ENCODE results near the gene MED12L. TPM values are rescaled to one million over a fixed set of nuclear protein-coding genes. Genes with fewer than 3 reads are reported as not detected.

Gene MED12L
- total RNA-seq, 1 experiment from 2014 or later, result 6.4 TPM

DNA sequence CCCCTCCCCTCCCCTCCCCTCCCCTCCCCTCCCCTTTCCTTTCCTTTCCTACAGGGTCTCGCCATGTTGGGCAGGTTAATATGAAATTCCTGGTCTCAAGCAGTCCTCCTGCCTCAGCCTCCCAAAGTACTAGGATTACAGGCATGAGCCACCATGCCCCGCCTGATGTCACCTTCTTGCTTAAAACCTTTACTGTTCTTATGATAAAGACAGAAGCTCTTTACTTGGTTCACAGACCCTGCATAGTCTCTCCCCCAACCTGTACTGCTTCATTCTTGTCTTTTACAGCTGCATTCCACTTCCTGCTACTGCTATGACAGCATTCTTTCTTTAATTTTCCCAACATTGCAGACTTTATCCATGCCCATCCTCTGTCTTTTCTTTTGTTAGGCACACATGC lies 20.8 kb downstream of the MED12L start:
- no peaks in the 10 kb centered on the region for H3K4me1 ChIP-seq (ENCODE audit: control insufficient read depth in 1 of 2, insufficient read depth in 2 of 2, low read length in 2 of 2)
- CTCF ChIA-PET, result no interaction called here
- RAD21 ChIA-PET (ENCODE audit: low non-redundant PET in 1 of 2, low total read pairs in 2 of 2, uncharacterized antibody in 2 of 2, unreplicated experiment in 2 of 2), result no interaction called here

More for the DNA sequence above, 20.8 kb downstream of the MED12L start:
- H3K4me2 ChIP-seq (ENCODE audit: low read length), result no peak overlapping the region
- BruUV-seq (replicated peaks), result no TSS peak
- H2AFZ ChIP-seq (ENCODE audit: low read depth, low read length, poor library complexity, severe bottlenecking), result no peak overlapping the region
- no peaks in the 10 kb centered on the region for H3K9me2 ChIP-seq (ENCODE audit: insufficient read depth)
- no peaks in the 10 kb centered on the region for H3K27me3 ChIP-seq (ENCODE audit: insufficient read depth, low read length)
- intact Hi-C loops (cut with micrococcal nuclease), result no loop called here
- POLR2A ChIA-PET, result no interaction called here
- H3K27ac ChIP-seq (ENCODE audit: low read depth, low read length), result no peak overlapping the region
- H3K9me3 ChIP-seq (ENCODE audit: control insufficient read depth in 1 of 2, insufficient read depth in 1 of 2, low read depth in 1 of 2, low read length in 2 of 2), result no peaks in the 10 kb centered on the region
- H3K4me3 ChIP-seq (replicated peaks in 1 of 2; ENCODE audit: low read depth in 1 of 2, low read length in 2 of 2), result no peak overlapping the region
- H3K36me3 ChIP-seq (ENCODE audit: control insufficient read depth in 1 of 2, insufficient read depth in 2 of 2, low read length in 2 of 2), result no peaks in the 10 kb centered on the region
- ATAC-seq (no peak), DNase-seq (ENCODE audit: low read depth, low spot score) (no peak)
- no peak overlapping the region for H3K9ac ChIP-seq (ENCODE audit: low read length)
- TF ChIP-seq ZFX (IDR thresholded peaks at IDR 0.05), result no peak
- TF ChIP-seq SP1 (IDR thresholded peaks at IDR 0.05; ENCODE audit: low read depth), result no peak
- TF ChIP-seq JUND (IDR thresholded peaks at IDR 0.05), result no peak
- TF ChIP-seq CBX3 (IDR thresholded peaks at IDR 0.05; ENCODE audit: low read depth), result no peak
- TF ChIP-seq, protein P1, sequence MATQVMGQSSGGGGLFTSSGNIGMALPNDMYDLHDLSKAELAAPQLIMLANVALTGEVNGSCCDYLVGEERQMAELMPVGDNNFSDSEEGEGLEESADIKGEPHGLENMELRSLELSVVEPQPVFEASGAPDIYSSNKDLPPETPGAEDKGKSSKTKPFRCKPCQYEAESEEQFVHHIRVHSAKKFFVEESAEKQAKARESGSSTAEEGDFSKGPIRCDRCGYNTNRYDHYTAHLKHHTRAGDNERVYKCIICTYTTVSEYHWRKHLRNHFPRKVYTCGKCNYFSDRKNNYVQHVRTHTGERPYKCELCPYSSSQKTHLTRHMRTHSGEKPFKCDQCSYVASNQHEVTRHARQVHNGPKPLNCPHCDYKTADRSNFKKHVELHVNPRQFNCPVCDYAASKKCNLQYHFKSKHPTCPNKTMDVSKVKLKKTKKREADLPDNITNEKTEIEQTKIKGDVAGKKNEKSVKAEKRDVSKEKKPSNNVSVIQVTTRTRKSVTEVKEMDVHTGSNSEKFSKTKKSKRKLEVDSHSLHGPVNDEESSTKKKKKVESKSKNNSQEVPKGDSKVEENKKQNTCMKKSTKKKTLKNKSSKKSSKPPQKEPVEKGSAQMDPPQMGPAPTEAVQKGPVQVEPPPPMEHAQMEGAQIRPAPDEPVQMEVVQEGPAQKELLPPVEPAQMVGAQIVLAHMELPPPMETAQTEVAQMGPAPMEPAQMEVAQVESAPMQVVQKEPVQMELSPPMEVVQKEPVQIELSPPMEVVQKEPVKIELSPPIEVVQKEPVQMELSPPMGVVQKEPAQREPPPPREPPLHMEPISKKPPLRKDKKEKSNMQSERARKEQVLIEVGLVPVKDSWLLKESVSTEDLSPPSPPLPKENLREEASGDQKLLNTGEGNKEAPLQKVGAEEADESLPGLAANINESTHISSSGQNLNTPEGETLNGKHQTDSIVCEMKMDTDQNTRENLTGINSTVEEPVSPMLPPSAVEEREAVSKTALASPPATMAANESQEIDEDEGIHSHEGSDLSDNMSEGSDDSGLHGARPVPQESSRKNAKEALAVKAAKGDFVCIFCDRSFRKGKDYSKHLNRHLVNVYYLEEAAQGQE (IDR thresholded peaks at IDR 0.05; ENCODE audit: low read depth), result no peak
- TF ChIP-seq POLR2A (IDR thresholded peaks at IDR 0.05; ENCODE audit: borderline replicate concordance, extremely low read depth, insufficient read depth, insufficient read length), result no peak
- TF ChIP-seq, protein P2, sequence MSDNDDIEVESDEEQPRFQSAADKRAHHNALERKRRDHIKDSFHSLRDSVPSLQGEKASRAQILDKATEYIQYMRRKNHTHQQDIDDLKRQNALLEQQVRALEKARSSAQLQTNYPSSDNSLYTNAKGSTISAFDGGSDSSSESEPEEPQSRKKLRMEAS (IDR thresholded peaks at IDR 0.05), result no peak
- TF ChIP-seq RAD21 (IDR thresholded peaks at IDR 0.05; ENCODE audit: low read depth), result no peak
- TF ChIP-seq, protein P3, sequence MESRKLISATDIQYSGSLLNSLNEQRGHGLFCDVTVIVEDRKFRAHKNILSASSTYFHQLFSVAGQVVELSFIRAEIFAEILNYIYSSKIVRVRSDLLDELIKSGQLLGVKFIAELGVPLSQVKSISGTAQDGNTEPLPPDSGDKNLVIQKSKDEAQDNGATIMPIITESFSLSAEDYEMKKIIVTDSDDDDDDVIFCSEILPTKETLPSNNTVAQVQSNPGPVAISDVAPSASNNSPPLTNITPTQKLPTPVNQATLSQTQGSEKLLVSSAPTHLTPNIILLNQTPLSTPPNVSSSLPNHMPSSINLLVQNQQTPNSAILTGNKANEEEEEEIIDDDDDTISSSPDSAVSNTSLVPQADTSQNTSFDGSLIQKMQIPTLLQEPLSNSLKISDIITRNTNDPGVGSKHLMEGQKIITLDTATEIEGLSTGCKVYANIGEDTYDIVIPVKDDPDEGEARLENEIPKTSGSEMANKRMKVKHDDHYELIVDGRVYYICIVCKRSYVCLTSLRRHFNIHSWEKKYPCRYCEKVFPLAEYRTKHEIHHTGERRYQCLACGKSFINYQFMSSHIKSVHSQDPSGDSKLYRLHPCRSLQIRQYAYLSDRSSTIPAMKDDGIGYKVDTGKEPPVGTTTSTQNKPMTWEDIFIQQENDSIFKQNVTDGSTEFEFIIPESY (IDR thresholded peaks at IDR 0.05; ENCODE audit: extremely low read depth, insufficient replicate concordance, low read length), result no peak
- no peak for TF ChIP-seq ZNF274 (IDR thresholded peaks at IDR 0.05; ENCODE audit: low read depth, low read length)
- no peak for TF ChIP-seq EGR1 (IDR thresholded peaks at IDR 0.05; ENCODE audit: low read depth)
- TF ChIP-seq, protein P4, sequence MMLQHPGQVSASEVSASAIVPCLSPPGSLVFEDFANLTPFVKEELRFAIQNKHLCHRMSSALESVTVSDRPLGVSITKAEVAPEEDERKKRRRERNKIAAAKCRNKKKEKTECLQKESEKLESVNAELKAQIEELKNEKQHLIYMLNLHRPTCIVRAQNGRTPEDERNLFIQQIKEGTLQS (IDR thresholded peaks at IDR 0.05), result no peak
- TF ChIP-seq TCF7L2 (IDR thresholded peaks at IDR 0.05; ENCODE audit: borderline replicate concordance, extremely low read depth, insufficient read depth, insufficient read length), result no peak
- TF ChIP-seq YY1 (IDR thresholded peaks at IDR 0.05; ENCODE audit: extremely low read depth, insufficient replicate concordance, low read depth, low read length), result no peak
- TF ChIP-seq EZH2phosphoT487 (IDR thresholded peaks at IDR 0.05; ENCODE audit: borderline replicate concordance), result no peak
- no peak for TF ChIP-seq SRF (IDR thresholded peaks at IDR 0.05; ENCODE audit: low read depth)
- H4K20me1 ChIP-seq (ENCODE audit: insufficient read depth), result no peaks in the 10 kb centered on the region
- no peaks in the 10 kb centered on the region for H3K79me2 ChIP-seq (ENCODE audit: insufficient read depth, low read length)
